ENCODE measurements around the gene KCNIP3.

KCNIP3 gene

GRCh38 chr2:95275151-95275515 is 22.0 kb upstream of the KCNIP3 start:
- H3K9me3 ChIP-seq (ENCODE audit: control insufficient read depth in 5 of 5, low read length in 5 of 5) = peaks cover 0 to 4% (median 0%) of the 10 kb centered on the region in 5 donors
- H3K4me1 ChIP-seq (ENCODE audit: control insufficient read depth in 5 of 5, insufficient read depth in 5 of 5, low read length in 5 of 5) = no peaks in the 10 kb centered on the region
- no peaks in the 10 kb centered on the region for H3K27me3 ChIP-seq (ENCODE audit: control insufficient read depth in 5 of 5, insufficient read depth in 4 of 5, low read length in 5 of 5)
- H3K36me3 ChIP-seq (ENCODE audit: control insufficient read depth in 5 of 5, insufficient read depth in 5 of 5, low read length in 5 of 5) = no peaks in the 10 kb centered on the region
- no peak overlapping the region for H3K9ac ChIP-seq (ENCODE audit: low read length in 5 of 5)
- H3K4me3 ChIP-seq (ENCODE audit: low read depth in 1 of 5, low read length in 5 of 5) = no peak overlapping the region
- no peak overlapping the region for H3K27ac ChIP-seq (ENCODE audit: low read depth, low read length)

- Histone ChIP-seq H3K9me3 (ENCODE audit: control insufficient read depth in 5 of 5, low read length in 5 of 5) (peaks cover 0 to 4% (median 0%) of the 10 kb centered on the region in 5 donors), H3K27ac (ENCODE audit: low read depth, low read length) (no peak overlapping the region), H3K9ac (ENCODE audit: low read length in 5 of 5) (no peak overlapping the region), H3K4me3 (ENCODE audit: low read depth in 1 of 5, low read length in 5 of 5) (no peak overlapping the region), H3K4me1 (ENCODE audit: control insufficient read depth in 5 of 5, insufficient read depth in 5 of 5, low read length in 5 of 5) (no peaks in the 10 kb centered on the region), H3K27me3 (ENCODE audit: control insufficient read depth in 5 of 5, insufficient read depth in 4 of 5, low read length in 5 of 5) (no peaks in the 10 kb centered on the region), H3K36me3 (ENCODE audit: control insufficient read depth in 5 of 5, insufficient read depth in 5 of 5, low read length in 5 of 5) (no peaks in the 10 kb centered on the region)
Measured at GRCh38 chr2:95275601-95276243, 21.4 kb upstream of the KCNIP3 start.

- Histone ChIP-seq H3K4me3 (ENCODE audit: low read depth in 1 of 5, low read length in 5 of 5) (no peak overlapping the region), H3K4me1 (ENCODE audit: control insufficient read depth in 5 of 5, insufficient read depth in 5 of 5, low read length in 5 of 5) (no peaks in the 10 kb centered on the region), H3K9ac (ENCODE audit: low read length in 5 of 5) (no peak overlapping the region), H3K27me3 (ENCODE audit: control insufficient read depth in 5 of 5, insufficient read depth in 4 of 5, low read length in 5 of 5) (no peaks in the 10 kb centered on the region), H3K27ac (ENCODE audit: low read depth, low read length) (no peak overlapping the region), H3K9me3 (ENCODE audit: control insufficient read depth in 5 of 5, low read length in 5 of 5) (peaks cover 0 to 4% (median 0%) of the 10 kb centered on the region in 5 donors), H3K36me3 (ENCODE audit: control insufficient read depth in 5 of 5, insufficient read depth in 5 of 5, low read length in 5 of 5) (no peaks in the 10 kb centered on the region)
Measured at GRCh38 chr2:95276244-95276887, 20.8 kb upstream of the KCNIP3 start.

- H3K4me1 ChIP-seq (ENCODE audit: control insufficient read depth in 5 of 5, insufficient read depth in 5 of 5, low read length in 5 of 5) = no peaks in the 10 kb centered on the region
- H3K9me3 ChIP-seq (ENCODE audit: control insufficient read depth in 5 of 5, low read length in 5 of 5) = peaks cover 0 to 4% (median 0%) of the 10 kb centered on the region in 5 donors
- H3K4me3 ChIP-seq (ENCODE audit: low read depth in 1 of 5, low read length in 5 of 5) = no peak overlapping the region
- no peak overlapping the region for H3K27ac ChIP-seq (ENCODE audit: low read depth, low read length)
- no peaks in the 10 kb centered on the region for H3K36me3 ChIP-seq (ENCODE audit: control insufficient read depth in 5 of 5, insufficient read depth in 5 of 5, low read length in 5 of 5)
- H3K9ac ChIP-seq (ENCODE audit: low read length in 5 of 5) = no peak overlapping the region
- H3K27me3 ChIP-seq (ENCODE audit: control insufficient read depth in 5 of 5, insufficient read depth in 4 of 5, low read length in 5 of 5) = no peaks in the 10 kb centered on the region
Measured at GRCh38 chr2:95276888-95277245, 20.3 kb upstream of the KCNIP3 start.

- no peak overlapping the region for H3K27ac ChIP-seq (ENCODE audit: low read depth, low read length)
- H3K9ac ChIP-seq (ENCODE audit: low read length in 5 of 5) = no peak overlapping the region
- no peaks in the 10 kb centered on the region for H3K27me3 ChIP-seq (ENCODE audit: control insufficient read depth in 5 of 5, insufficient read depth in 4 of 5, low read length in 5 of 5)
- H3K4me3 ChIP-seq (ENCODE audit: low read depth in 1 of 5, low read length in 5 of 5) = no peak overlapping the region
- H3K9me3 ChIP-seq (ENCODE audit: control insufficient read depth in 5 of 5, low read length in 5 of 5) = peaks cover 0 to 4% (median 0%) of the 10 kb centered on the region in 5 donors
- no peaks in the 10 kb centered on the region for H3K4me1 ChIP-seq (ENCODE audit: control insufficient read depth in 5 of 5, insufficient read depth in 5 of 5, low read length in 5 of 5)
- no peaks in the 10 kb centered on the region for H3K36me3 ChIP-seq (ENCODE audit: control insufficient read depth in 5 of 5, insufficient read depth in 5 of 5, low read length in 5 of 5)
Measured at GRCh38 chr2:95277246-95277906, 19.8 kb upstream of the KCNIP3 start.

- H3K9me3 ChIP-seq (ENCODE audit: control insufficient read depth in 5 of 5, low read length in 5 of 5) = peaks cover 0 to 4% (median 0%) of the 10 kb centered on the region in 5 donors
- no peaks in the 10 kb centered on the region for H3K4me1 ChIP-seq (ENCODE audit: control insufficient read depth in 5 of 5, insufficient read depth in 5 of 5, low read length in 5 of 5)
- H3K36me3 ChIP-seq (ENCODE audit: control insufficient read depth in 5 of 5, insufficient read depth in 5 of 5, low read length in 5 of 5) = no peaks in the 10 kb centered on the region
- H3K27ac ChIP-seq (ENCODE audit: low read depth, low read length) = no peak overlapping the region
- H3K27me3 ChIP-seq (ENCODE audit: control insufficient read depth in 5 of 5, insufficient read depth in 4 of 5, low read length in 5 of 5) = no peaks in the 10 kb centered on the region
- H3K4me3 ChIP-seq (ENCODE audit: low read depth in 1 of 5, low read length in 5 of 5) = no peak overlapping the region
- H3K9ac ChIP-seq (ENCODE audit: low read length in 5 of 5) = no peak overlapping the region
Measured at GRCh38 chr2:95278051-95278471, 19.1 kb upstream of the KCNIP3 start.

GRCh38 chr2:95278637-95279225 is 18.4 kb upstream of the KCNIP3 start:
- Histone ChIP-seq H3K27me3 (ENCODE audit: control insufficient read depth in 5 of 5, insufficient read depth in 4 of 5, low read length in 5 of 5) (no peaks in the 10 kb centered on the region), H3K9ac (ENCODE audit: low read length in 5 of 5) (no peak overlapping the region), H3K27ac (ENCODE audit: low read depth, low read length) (no peak overlapping the region), H3K36me3 (ENCODE audit: control insufficient read depth in 5 of 5, insufficient read depth in 5 of 5, low read length in 5 of 5) (no peaks in the 10 kb centered on the region), H3K9me3 (ENCODE audit: control insufficient read depth in 5 of 5, low read length in 5 of 5) (peaks cover 0 to 4% (median 0%) of the 10 kb centered on the region in 5 donors), H3K4me3 (ENCODE audit: low read depth in 1 of 5, low read length in 5 of 5) (no peak overlapping the region), H3K4me1 (ENCODE audit: control insufficient read depth in 5 of 5, insufficient read depth in 5 of 5, low read length in 5 of 5) (no peaks in the 10 kb centered on the region)

GRCh38 chr2:95279435-95280035 is 17.6 kb upstream of the KCNIP3 start:
- no peaks in the 10 kb centered on the region for H3K36me3 ChIP-seq (ENCODE audit: control insufficient read depth in 5 of 5, insufficient read depth in 5 of 5, low read length in 5 of 5)
- peaks cover 0 to 4% (median 0%) of the 10 kb centered on the region in 5 donors for H3K9me3 ChIP-seq (ENCODE audit: control insufficient read depth in 5 of 5, low read length in 5 of 5)
- no peak overlapping the region for H3K27ac ChIP-seq (ENCODE audit: low read depth, low read length)
- H3K4me1 ChIP-seq (ENCODE audit: control insufficient read depth in 5 of 5, insufficient read depth in 5 of 5, low read length in 5 of 5) = no peaks in the 10 kb centered on the region
- H3K27me3 ChIP-seq (ENCODE audit: control insufficient read depth in 5 of 5, insufficient read depth in 4 of 5, low read length in 5 of 5) = no peaks in the 10 kb centered on the region
- no peak overlapping the region for H3K4me3 ChIP-seq (ENCODE audit: low read depth in 1 of 5, low read length in 5 of 5)
- no peak overlapping the region for H3K9ac ChIP-seq (ENCODE audit: low read length in 5 of 5)

- no peak overlapping the region for H3K27ac ChIP-seq (ENCODE audit: low read depth, low read length)
- H3K36me3 ChIP-seq (ENCODE audit: control insufficient read depth in 5 of 5, insufficient read depth in 5 of 5, low read length in 5 of 5) = no peaks in the 10 kb centered on the region
- no peaks in the 10 kb centered on the region for H3K27me3 ChIP-seq (ENCODE audit: control insufficient read depth in 5 of 5, insufficient read depth in 4 of 5, low read length in 5 of 5)
- H3K9ac ChIP-seq (ENCODE audit: low read length in 5 of 5) = no peak overlapping the region
- H3K4me1 ChIP-seq (ENCODE audit: control insufficient read depth in 5 of 5, insufficient read depth in 5 of 5, low read length in 5 of 5) = no peaks in the 10 kb centered on the region
- H3K9me3 ChIP-seq (ENCODE audit: control insufficient read depth in 5 of 5, low read length in 5 of 5) = peaks cover 0 to 4% (median 0%) of the 10 kb centered on the region in 5 donors
- H3K4me3 ChIP-seq (ENCODE audit: low read depth in 1 of 5, low read length in 5 of 5) = no peak overlapping the region
Measured at GRCh38 chr2:95281071-95281470, 16.1 kb upstream of the KCNIP3 start.

- H3K9ac ChIP-seq (ENCODE audit: low read length in 5 of 5) = no peak overlapping the region
- H3K36me3 ChIP-seq (ENCODE audit: control insufficient read depth in 5 of 5, insufficient read depth in 5 of 5, low read length in 5 of 5) = no peaks in the 10 kb centered on the region
- H3K27me3 ChIP-seq (ENCODE audit: control insufficient read depth in 5 of 5, insufficient read depth in 4 of 5, low read length in 5 of 5) = no peaks in the 10 kb centered on the region
- no peak overlapping the region for H3K4me3 ChIP-seq (ENCODE audit: low read depth in 1 of 5, low read length in 5 of 5)
- no peaks in the 10 kb centered on the region for H3K4me1 ChIP-seq (ENCODE audit: control insufficient read depth in 5 of 5, insufficient read depth in 5 of 5, low read length in 5 of 5)
- peaks cover 0 to 4% (median 0%) of the 10 kb centered on the region in 5 donors for H3K9me3 ChIP-seq (ENCODE audit: control insufficient read depth in 5 of 5, low read length in 5 of 5)
- no peak overlapping the region for H3K27ac ChIP-seq (ENCODE audit: low read depth, low read length)
Measured at GRCh38 chr2:95281786-95282185, 15.4 kb upstream of the KCNIP3 start.

Measured in subcutaneous abdominal adipose tissue (tissue), 5 donors.